ENCODE results near the gene IRX3. TPM values are rescaled to one million over a fixed set of nuclear protein-coding genes. Genes with fewer than 3 reads are reported as not detected.

The IRX3 gene
- total RNA-seq, 1 donor from 2014 or later, result 94.4 TPM

DNA sequence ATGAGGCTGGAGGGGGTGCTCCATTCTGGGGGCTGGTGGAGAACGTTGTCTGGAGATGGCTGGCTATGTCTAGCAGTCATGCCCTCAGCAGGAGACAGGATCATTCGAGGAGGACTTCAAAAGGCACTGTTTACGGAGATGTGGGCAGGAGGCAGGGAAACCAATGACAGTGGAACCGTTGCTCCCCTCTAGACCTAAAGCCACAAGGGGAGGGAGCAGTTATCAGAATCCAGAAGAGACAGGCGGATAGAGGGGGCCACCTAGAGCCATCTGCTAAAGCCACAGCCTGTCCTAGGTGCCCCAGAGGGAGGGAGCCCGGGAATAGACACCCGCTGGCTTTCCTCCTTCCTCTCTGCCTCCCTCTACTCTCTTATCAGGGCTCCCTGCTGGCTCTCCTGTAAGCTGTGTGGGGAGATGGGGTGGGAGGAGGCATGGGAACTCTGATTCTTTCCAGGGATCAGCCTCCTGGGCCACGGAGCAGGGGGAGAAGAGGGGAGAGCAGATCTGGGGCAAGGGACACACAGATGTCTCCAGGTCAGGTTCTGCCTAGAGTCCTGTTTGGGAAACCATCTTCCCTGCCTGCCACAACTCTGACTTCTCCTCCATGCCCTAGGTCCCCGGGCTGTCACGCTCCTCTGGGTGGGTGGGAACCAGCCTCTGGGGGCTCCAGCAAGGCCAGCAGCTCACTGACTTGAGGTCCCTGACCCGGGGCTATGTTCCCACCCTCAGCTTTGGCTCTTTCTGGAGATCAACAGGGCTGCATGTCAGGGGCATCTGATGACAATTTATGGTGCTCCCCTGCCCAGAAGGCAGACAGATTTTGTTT, 42.3 kb downstream of the IRX3 start:
- H3K36me3 ChIP-seq, result no peaks in the 10 kb centered on the region
- no peaks in the 10 kb centered on the region for H3K9me3 ChIP-seq (replicated peaks)
- peaks cover 25% of the 10 kb centered on the region for H3K4me1 ChIP-seq
- H3K27me3 ChIP-seq (ENCODE audit: low read depth), result no peaks in the 10 kb centered on the region
- intact Hi-C loops (cut with micrococcal nuclease), result no loop called here
- no peak for DNase-seq
- H3K4me3 ChIP-seq, result no peak overlapping the region
- no peak overlapping the region for H3K27ac ChIP-seq (replicated peaks)
- TF ChIP-seq, protein P1, sequence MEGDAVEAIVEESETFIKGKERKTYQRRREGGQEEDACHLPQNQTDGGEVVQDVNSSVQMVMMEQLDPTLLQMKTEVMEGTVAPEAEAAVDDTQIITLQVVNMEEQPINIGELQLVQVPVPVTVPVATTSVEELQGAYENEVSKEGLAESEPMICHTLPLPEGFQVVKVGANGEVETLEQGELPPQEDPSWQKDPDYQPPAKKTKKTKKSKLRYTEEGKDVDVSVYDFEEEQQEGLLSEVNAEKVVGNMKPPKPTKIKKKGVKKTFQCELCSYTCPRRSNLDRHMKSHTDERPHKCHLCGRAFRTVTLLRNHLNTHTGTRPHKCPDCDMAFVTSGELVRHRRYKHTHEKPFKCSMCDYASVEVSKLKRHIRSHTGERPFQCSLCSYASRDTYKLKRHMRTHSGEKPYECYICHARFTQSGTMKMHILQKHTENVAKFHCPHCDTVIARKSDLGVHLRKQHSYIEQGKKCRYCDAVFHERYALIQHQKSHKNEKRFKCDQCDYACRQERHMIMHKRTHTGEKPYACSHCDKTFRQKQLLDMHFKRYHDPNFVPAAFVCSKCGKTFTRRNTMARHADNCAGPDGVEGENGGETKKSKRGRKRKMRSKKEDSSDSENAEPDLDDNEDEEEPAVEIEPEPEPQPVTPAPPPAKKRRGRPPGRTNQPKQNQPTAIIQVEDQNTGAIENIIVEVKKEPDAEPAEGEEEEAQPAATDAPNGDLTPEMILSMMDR (IDR thresholded peaks at IDR 0.05; ENCODE audit: borderline replicate concordance), result no peak

DNA sequence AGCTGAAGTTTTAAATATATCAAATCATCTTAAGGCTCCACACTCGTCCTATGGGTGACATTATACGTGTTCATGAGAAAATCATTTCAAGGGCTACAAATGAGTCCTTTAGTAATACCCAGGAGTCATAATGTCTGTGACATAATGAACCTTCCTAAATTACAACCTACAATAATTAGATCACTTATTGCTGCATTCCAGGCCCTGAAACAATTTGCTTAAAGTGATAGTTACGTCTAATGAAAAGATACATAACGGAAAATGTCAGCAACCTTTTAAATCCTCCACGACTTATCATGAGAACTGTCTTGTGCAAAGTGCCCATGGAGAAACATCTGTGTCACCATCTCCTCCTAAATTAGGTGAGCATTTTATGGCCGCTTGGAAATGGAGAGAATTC, 43.4 kb downstream of the IRX3 start:
- TF ChIP-seq, protein P1 (IDR thresholded peaks at IDR 0.05; ENCODE audit: borderline replicate concordance), result no peak
- intact Hi-C loops (cut with micrococcal nuclease), result no loop called here
- no peaks in the 10 kb centered on the region for H3K9me3 ChIP-seq (replicated peaks)

DNA sequence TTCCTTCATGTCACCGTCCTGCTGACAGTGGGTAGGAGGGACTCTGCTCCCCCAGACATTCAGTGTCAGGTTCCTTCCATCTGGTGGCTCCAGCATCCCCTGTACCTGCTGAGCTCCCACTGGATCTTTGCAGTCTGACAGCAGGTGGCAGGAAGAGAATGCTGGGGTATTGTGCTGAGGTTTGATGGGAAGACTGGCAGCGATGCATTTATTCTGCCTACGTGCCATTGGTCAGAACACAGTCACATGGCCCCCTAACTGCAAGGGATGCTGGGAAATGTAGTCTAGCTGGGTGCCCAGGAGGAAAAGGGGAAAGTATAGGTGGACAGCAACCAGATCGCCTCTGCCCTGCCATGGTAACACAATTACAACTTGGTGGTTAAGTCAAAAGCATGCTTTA, 44.4 kb downstream of the IRX3 start:
- no peaks in the 10 kb centered on the region for H3K36me3 ChIP-seq
- H3K4me1 ChIP-seq, result peaks cover 37% of the 10 kb centered on the region
- H3K27me3 ChIP-seq (ENCODE audit: low read depth), result no peaks in the 10 kb centered on the region
- H3K27ac ChIP-seq (replicated peaks), result no peak overlapping the region
- DNase-seq, result no peak
- TF ChIP-seq, protein P1 (IDR thresholded peaks at IDR 0.05; ENCODE audit: borderline replicate concordance), result no peak
- no peaks in the 10 kb centered on the region for H3K9me3 ChIP-seq (replicated peaks)
- H3K4me3 ChIP-seq, result no peak overlapping the region
- intact Hi-C loops (cut with micrococcal nuclease), result no loop called here

More for the DNA sequence above, 43.4 kb downstream of the IRX3 start:
- no peak overlapping the region for H3K4me3 ChIP-seq
- H3K36me3 ChIP-seq, result no peaks in the 10 kb centered on the region
- no peak overlapping the region for H3K27ac ChIP-seq (replicated peaks)
- DNase-seq, result no peak
- no peaks in the 10 kb centered on the region for H3K27me3 ChIP-seq (ENCODE audit: low read depth)
- peaks cover 31% of the 10 kb centered on the region for H3K4me1 ChIP-seq

DNA sequence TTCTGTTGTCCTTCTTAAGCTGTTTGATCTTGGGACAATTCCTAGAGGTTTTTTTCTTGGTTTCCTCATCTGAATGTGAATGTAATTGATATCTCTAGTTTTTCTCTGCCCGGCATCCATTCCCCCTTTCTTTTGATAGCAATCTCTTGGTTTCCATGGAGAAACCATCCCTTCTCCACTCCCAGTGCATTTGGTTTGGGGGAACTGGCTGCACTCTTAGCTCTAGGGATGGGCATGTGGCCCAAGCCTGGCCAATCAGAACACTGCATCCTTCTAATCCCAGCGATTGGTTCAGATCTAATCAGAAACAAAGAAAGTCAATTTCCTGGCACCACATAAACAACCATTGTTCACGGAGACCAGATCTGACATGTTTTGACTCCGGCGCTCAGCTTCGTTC, 45.1 kb downstream of the IRX3 start:
- no peak overlapping the region for H3K27ac ChIP-seq (replicated peaks)
- peaks cover 42% of the 10 kb centered on the region for H3K4me1 ChIP-seq
- H3K27me3 ChIP-seq (ENCODE audit: low read depth), result no peaks in the 10 kb centered on the region
- no peak overlapping the region for H3K4me3 ChIP-seq
- no peak for DNase-seq
- peaks cover 3% of the 10 kb centered on the region for H3K9me3 ChIP-seq (replicated peaks)
- no peaks in the 10 kb centered on the region for H3K36me3 ChIP-seq
- TF ChIP-seq, protein P1 (IDR thresholded peaks at IDR 0.05; ENCODE audit: borderline replicate concordance), result no peak
- intact Hi-C loops (cut with micrococcal nuclease), result no loop called here

DNA sequence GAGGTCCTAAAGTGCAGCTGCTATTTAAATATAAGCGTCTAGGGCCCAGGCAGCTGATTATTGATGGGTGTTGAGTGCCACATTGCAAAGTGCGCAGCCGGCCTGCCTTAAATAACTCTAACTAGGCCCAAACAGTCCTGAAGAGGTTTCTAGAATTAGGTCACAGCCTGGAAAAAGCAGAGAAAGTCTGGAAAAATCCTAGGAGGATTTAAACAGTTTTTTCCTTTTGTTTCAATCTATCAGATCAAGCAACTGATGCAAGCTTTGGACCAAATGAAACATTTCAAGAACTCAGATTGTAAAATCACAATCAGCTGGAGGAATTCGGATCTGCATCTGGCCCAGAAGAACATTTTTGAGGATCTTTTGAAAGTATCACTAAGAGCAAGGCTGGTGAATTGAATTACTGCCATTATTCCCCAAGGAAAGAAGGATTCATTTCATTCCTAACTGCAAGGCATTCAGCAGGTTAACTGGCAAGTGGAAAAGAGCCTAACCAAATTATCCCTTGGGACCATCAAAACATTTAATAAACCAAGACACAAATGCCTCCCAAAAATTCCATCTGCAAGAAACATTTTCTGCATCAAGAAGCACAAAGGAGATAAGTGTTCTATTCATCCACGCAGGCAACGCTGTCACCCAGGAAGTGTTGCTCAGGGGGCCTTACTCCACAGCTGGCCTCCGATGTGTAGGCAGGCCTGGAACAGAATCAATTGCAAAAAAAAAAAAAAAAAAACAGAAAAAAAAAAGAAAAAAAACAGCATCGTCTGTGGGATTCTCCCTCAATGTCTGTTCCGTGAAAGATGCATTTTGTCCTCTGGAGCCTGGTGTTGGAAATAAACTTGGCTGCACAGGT, 46.1 kb downstream of the IRX3 start:
- peak overlapping the region; percentile 76 for H3K27ac ChIP-seq (replicated peaks)

More for the DNA sequence above, 46.1 kb downstream of the IRX3 start:
- Histone ChIP-seq H3K4me1 (peaks cover 52% of the 10 kb centered on the region), H3K36me3 (no peaks in the 10 kb centered on the region), H3K27me3 (ENCODE audit: low read depth) (no peaks in the 10 kb centered on the region), H3K4me3 (no peak overlapping the region), H3K9me3 (replicated peaks) (peaks cover 5% of the 10 kb centered on the region)
- intact Hi-C loops (cut with micrococcal nuclease), result no loop called here
- TF ChIP-seq, protein P1 (IDR thresholded peaks at IDR 0.05; ENCODE audit: borderline replicate concordance), result no peak
- peak; percentile 37 for DNase-seq
